SK-N-SH (cell line): ENCODE data around the gene CTBS. TPM values are rescaled to one million over a fixed set of nuclear protein-coding genes. Genes with fewer than 3 reads are reported as not detected.

Experiments used
- CTCF ChIA-PET: fragments of 300-600, 350-600 bp; formaldehyde crosslinking; extraction: SDS; loops from one replicate; lab custom pipeline; 2021; lab: Yijun Ruan, JAX
- POLR2A ChIA-PET: fragments of 350-600 bp; sonication (Branson Sonifier 250); formaldehyde crosslinking; extraction: SDS; loops from one replicate; lab custom pipeline; 2020; ENCODE audit warnings: antibody characterized with exemption, inconsistent platforms; lab: Yijun Ruan, JAX
- DNase-seq: peaks from one replicate; pipeline ENCODE4 v3.0.0; 2012
- H2AFZ ChIP-seq: fragments of 200-600 bp; sonication (generic); 2 replicates; pipeline ENCODE4 v1.8.1; 2016; ENCODE audit warnings: antibody characterized with exemption, mild to moderate bottlenecking, low read depth
- H3F3A ChIP-seq: fragments of 200-600 bp; sonication (generic); replicated peaks from 2 replicates; pipeline ENCODE3; 2016; ENCODE audit warnings: antibody characterized with exemption, mild to moderate bottlenecking; ENCODE audit not compliant: insufficient read depth
- H3K27ac ChIP-seq, 2 experiments: fragments of 200-500 bp in 1 of 2; fragments of 200-600 bp in 1 of 2; sonication (Bioruptor generic) in 1 of 2; sonication (generic), shearing (Covaris generic) in 1 of 2; 2 replicates each; pipeline versions ENCODE4 v1.5.1 to v1.6.1; 2014 to 2016; ENCODE audit warnings: low read depth in 2 of 2, inconsistent platforms in 1 of 2, low read length in 1 of 2, mild to moderate bottlenecking in 1 of 2, mixed read lengths in 1 of 2
- H3K27me3 ChIP-seq: fragments of 200-600 bp; sonication (generic), shearing (Covaris generic); 2 replicates; pipeline ENCODE4 v1.6.1; 2016; ENCODE audit warnings: mixed run types; ENCODE audit not compliant: insufficient read depth
- H3K36me3 ChIP-seq, 2 experiments: fragments of 200-500 bp in 1 of 2; fragments of 200-600 bp in 1 of 2; sonication (Bioruptor generic) in 1 of 2; sonication (generic) in 1 of 2; replicated peaks in 1 of 2; 2 replicates each; pipeline versions ENCODE3 to v1.5.1; 2014 to 2016; ENCODE audit warnings: low read length in 1 of 2, mild to moderate bottlenecking in 1 of 2; ENCODE audit not compliant: insufficient read depth in 2 of 2, control insufficient read depth in 1 of 2
- H3K4me1 ChIP-seq, 2 experiments: fragments of 200-500 bp in 1 of 2; fragments of 200-600 bp in 1 of 2; sonication (Bioruptor generic) in 1 of 2; sonication (generic), shearing (Covaris generic) in 1 of 2; 2 replicates each; pipeline versions ENCODE4 v1.5.1 to v1.6.1; 2014 to 2016; ENCODE audit warnings: low read depth in 1 of 2, low read length in 1 of 2, mixed run types in 1 of 2; ENCODE audit not compliant: insufficient read depth in 2 of 2, control insufficient read depth in 1 of 2
- H3K4me2 ChIP-seq: fragments of 200-600 bp; sonication (generic), shearing (Covaris generic); 2 replicates; pipeline ENCODE4 v1.6.1; 2017; ENCODE audit warnings: mixed run types
- H3K4me3 ChIP-seq, 2 experiments: fragments of 200-500 bp in 1 of 2; fragments of 200-600 bp in 1 of 2; sonication (Bioruptor generic) in 1 of 2; sonication (generic), shearing (Covaris generic) in 1 of 2; 2 replicates each; pipeline versions ENCODE4 v1.5.1 to v1.8.1; 2014 to 2016; ENCODE audit warnings: low read depth in 2 of 2, inconsistent platforms in 1 of 2, low read length in 1 of 2, mild to moderate bottlenecking in 1 of 2, mixed read lengths in 1 of 2, moderate library complexity in 1 of 2
- H3K79me2 ChIP-seq: fragments of 200-600 bp; sonication (generic); 2 replicates; pipeline ENCODE4 v1.8.1; 2017; ENCODE audit warnings: mild to moderate bottlenecking; ENCODE audit not compliant: insufficient read depth
- H3K9ac ChIP-seq: fragments of 200-600 bp; sonication (generic); 2 replicates; pipeline ENCODE4 v1.6.1; 2017; ENCODE audit warnings: mixed run types
- H3K9me2 ChIP-seq: fragments of 200-600 bp; sonication (generic); 2 replicates; pipeline ENCODE4 v1.6.1; 2017; ENCODE audit warnings: mixed run types
- H3K9me3 ChIP-seq: fragments of 200-600 bp; sonication (generic); 2 replicates; pipeline ENCODE4 v1.6.1; 2017; ENCODE audit warnings: mixed run types, mild to moderate bottlenecking, moderate library complexity
- H4K20me1 ChIP-seq: fragments of 200-600 bp; sonication (generic); 2 replicates; pipeline ENCODE4 v1.6.1; 2017; ENCODE audit warnings: mild to moderate bottlenecking, mixed run types; ENCODE audit not compliant: insufficient read depth
- FOXJ3 ChIP-seq: sonication (generic); formaldehyde crosslinking; IDR thresholded peaks from 2 replicates; pipeline ENCODE4 v1.5.1; 2020; ENCODE audit warnings: mild to moderate bottlenecking, missing genetic modification reagents
- MEF2A ChIP-seq: IDR thresholded peaks from 2 replicates; pipeline ENCODE4 v1.4.0; 2012; ENCODE audit warnings: low read depth, borderline replicate concordance
- NRF1 ChIP-seq: IDR thresholded peaks from 2 replicates; pipeline ENCODE4 v1.6.1; 2012; ENCODE audit warnings: low read depth, mild to moderate bottlenecking, low read length
- RAD21 ChIP-seq: IDR thresholded peaks from 2 replicates; pipeline ENCODE4 v1.6.1; 2012; ENCODE audit warnings: mild to moderate bottlenecking, low read length
- RCOR1 ChIP-seq: fragments of 150-350 bp; IDR thresholded peaks from 2 replicates; pipeline ENCODE4 v1.6.1; 2017; ENCODE audit warnings: antibody characterized with exemption, low read length
- REST ChIP-seq: IDR thresholded peaks from 2 replicates; pipeline ENCODE4 v1.6.1; 2012; ENCODE audit warnings: mild to moderate bottlenecking, low read depth, low read length, moderate library complexity
- RFX5 ChIP-seq: IDR thresholded peaks from 2 replicates; pipeline ENCODE4 v1.6.1; 2012; ENCODE audit warnings: mild to moderate bottlenecking, improper control_type of control experiment, low read length
- RXRA ChIP-seq: IDR thresholded peaks from 2 replicates; pipeline ENCODE4 v1.4.0; 2012; ENCODE audit warnings: low read depth, mild to moderate bottlenecking, borderline replicate concordance
- SMC3 ChIP-seq: IDR thresholded peaks from 2 replicates; pipeline ENCODE4 v1.6.1; 2012; ENCODE audit warnings: low read depth, low read length, improper control_type of control experiment
- ZBTB33 ChIP-seq: IDR thresholded peaks from 2 replicates; pipeline ENCODE4 v1.4.0; 2012; ENCODE audit warnings: low read depth, borderline replicate concordance
- WGBS: methylation state at CpG from one replicate; pipeline ENCODE4 v1.1.6; 2017; ENCODE audit warnings: low lambda C conversion rate; 5-methylcytosine and 5-hydroxymethylcytosine counted together
- polyA plus RNA-seq, 3 experiments: library from polyadenylated mRNA; depleted of rRNA; stranded (reverse); fragments of >200 nt; gene quantifications; 2 replicates each; pipeline ENCODE4 v1.2.3, GENCODE V29; 2012
- TF ChIP-seq, protein P1 (sequence below): IDR thresholded peaks from 2 replicates; pipeline ENCODE4 v1.4.0; 2012; ENCODE audit warnings: low read depth, borderline replicate concordance
- TF ChIP-seq, protein P2 (sequence below): fragments of 150-350 bp; IDR thresholded peaks from 2 replicates; pipeline ENCODE4 v1.6.1; 2016; ENCODE audit warnings: mild to moderate bottlenecking, low read depth, low read length

The CTBS gene
- polyA plus RNA-seq, 1 of the 3 experiments (the other 2 are of a cell fraction): 16.6 TPM

DNA sequence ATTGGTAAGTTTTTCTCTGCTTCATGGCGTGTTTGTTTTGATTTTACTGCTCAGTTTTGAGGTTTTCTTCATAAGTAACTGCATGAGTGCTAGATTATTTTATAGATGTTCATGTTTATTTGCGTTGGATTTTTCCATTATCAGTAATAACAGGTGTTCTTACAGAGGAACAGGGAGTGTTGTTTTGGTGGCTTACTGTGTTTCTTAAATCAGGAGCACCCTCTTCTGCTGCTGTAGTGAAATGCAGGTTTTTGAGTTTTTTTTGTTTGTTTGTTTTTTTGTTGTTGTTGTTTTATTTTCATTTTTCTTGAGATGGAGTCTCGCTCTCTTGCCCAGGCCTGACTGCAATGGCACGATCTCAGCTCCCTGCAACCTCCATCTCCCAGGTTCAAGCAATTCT lies 32.6 kb downstream of the CTBS start:
- Histone ChIP-seq H3K9me3 (no peaks in the 10 kb centered on the region), H3K9me2 (no peaks in the 10 kb centered on the region), H3K4me2 (no peak overlapping the region)
- DNase-seq: peak; percentile 18
- TF ChIP-seq SMC3 (peak; percentile 17; the same call in 1 of the 2 replicates), RAD21 (peak; percentile 66), RFX5 (no peak)
- TF ChIP-seq, all 33 proteins: peak for 2
- no peaks in the 10 kb centered on the region for H3K79me2 ChIP-seq
- H3K27me3 ChIP-seq: no peaks in the 10 kb centered on the region
- H3K36me3 ChIP-seq: peaks cover 2 to 19% of the 10 kb centered on the region in 2 experiments
- no peak overlapping the region; a peak in 1 of 4 replicates for H3K4me3 ChIP-seq
- POLR2A ChIA-PET: no interaction called here
- peaks cover 14% of the 10 kb centered on the region for H3F3A ChIP-seq
- H3K9ac ChIP-seq: no peak overlapping the region
- H3K4me1 ChIP-seq: no peaks in the 10 kb centered on the region; a peak in 1 of 4 replicates
- H2AFZ ChIP-seq: no peak overlapping the region
- CTCF ChIA-PET: interaction anchor here (1.7 kb wide), 2 partner anchors 22 to 100 kb away, joined by 3 to 4 read pairs; no protein-coding TSS in a partner anchor
- 92% methylated on average over 4 of the region's 4 CpGs for WGBS
- no peak overlapping the region for H3K27ac ChIP-seq
- H4K20me1 ChIP-seq: no peaks in the 10 kb centered on the region

DNA sequence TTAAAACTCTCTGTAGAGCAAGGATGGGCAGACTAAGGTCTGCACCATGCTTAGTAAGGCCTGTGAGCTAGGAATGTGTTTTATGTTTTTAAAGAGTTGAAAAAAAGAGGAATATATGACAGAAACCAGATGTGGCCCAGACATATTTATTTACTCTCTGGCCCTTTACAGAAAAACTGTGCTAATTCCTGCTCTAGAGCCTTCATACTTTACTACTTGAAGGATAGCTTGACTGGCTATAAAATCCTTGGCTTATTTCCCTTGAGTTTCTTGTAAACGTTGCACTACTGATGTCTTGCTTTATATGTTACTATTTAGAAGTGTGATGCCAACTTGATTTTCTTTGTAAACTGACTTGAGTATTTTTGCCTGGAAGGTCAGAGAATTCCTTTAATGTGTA lies 33.5 kb downstream of the CTBS start:
- Histone ChIP-seq H3K4me3 (no peak overlapping the region), H3K4me1 (no peaks in the 10 kb centered on the region; a peak in 1 of 4 replicates), H4K20me1 (no peaks in the 10 kb centered on the region), H3K4me2 (no peak overlapping the region), H3K27me3 (no peaks in the 10 kb centered on the region), H2AFZ (no peak overlapping the region), H3K9ac (no peak overlapping the region), H3F3A (peaks cover 14% of the 10 kb centered on the region), H3K9me2 (no peaks in the 10 kb centered on the region), H3K9me3 (no peaks in the 10 kb centered on the region), H3K27ac (peak overlapping the region; percentile 40 to 43; a peak in 2 of 4 replicates), H3K79me2 (no peaks in the 10 kb centered on the region), H3K36me3 (peaks cover 2 to 19% of the 10 kb centered on the region in 2 experiments)
- CTCF ChIA-PET: interaction anchor here (0.8 to 1.4 kb wide), 3 partner anchors 10 to 231 kb away, joined by 3 to 5 read pairs (median 4); no protein-coding TSS in a partner anchor
- 17% methylated on average over 1 of the region's 1 CpG for WGBS
- no peak for DNase-seq
- TF ChIP-seq ZBTB33: no peak
- no peak for TF ChIP-seq MEF2A
- TF ChIP-seq, protein P1, sequence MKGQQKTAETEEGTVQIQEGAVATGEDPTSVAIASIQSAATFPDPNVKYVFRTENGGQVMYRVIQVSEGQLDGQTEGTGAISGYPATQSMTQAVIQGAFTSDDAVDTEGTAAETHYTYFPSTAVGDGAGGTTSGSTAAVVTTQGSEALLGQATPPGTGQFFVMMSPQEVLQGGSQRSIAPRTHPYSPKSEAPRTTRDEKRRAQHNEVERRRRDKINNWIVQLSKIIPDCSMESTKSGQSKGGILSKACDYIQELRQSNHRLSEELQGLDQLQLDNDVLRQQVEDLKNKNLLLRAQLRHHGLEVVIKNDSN: no peak
- TF ChIP-seq NRF1: no peak
- TF ChIP-seq RFX5: no peak
- no peak for TF ChIP-seq RXRA
- TF ChIP-seq, protein P2, sequence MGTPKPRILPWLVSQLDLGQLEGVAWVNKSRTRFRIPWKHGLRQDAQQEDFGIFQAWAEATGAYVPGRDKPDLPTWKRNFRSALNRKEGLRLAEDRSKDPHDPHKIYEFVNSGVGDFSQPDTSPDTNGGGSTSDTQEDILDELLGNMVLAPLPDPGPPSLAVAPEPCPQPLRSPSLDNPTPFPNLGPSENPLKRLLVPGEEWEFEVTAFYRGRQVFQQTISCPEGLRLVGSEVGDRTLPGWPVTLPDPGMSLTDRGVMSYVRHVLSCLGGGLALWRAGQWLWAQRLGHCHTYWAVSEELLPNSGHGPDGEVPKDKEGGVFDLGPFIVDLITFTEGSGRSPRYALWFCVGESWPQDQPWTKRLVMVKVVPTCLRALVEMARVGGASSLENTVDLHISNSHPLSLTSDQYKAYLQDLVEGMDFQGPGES: no peak
- no peak for TF ChIP-seq RCOR1
- no peak for TF ChIP-seq FOXJ3 (CRISPR knock-in tag)
- no peak for TF ChIP-seq REST
- POLR2A ChIA-PET: no interaction called here
